GM19372 (cell line): ENCODE data around the gene SYT14.
"Not testable (repeated sequence)": the region's sequence is repeated elsewhere in the genome, so short reads cannot be mapped to it uniquely, and the experiment has no call there.

Experiments
- ATAC-seq: cut with Tn5 transposase; IDR thresholded peaks from one replicate; pipeline ENCODE4 v1.9.1; 2021; ENCODE audit warnings: mild to moderate bottlenecking, low read depth, moderate library complexity; ENCODE audit not compliant: unreplicated experiment

The SYT14 gene

GRCh38 chr1:210098356-210098755 lies 160.3 kb downstream of the SYT14 start:
- ATAC-seq = no peak

- ATAC-seq = no peak
These were observed 161.9 kb downstream of the SYT14 start for GRCh38 chr1:210099921-210100320.

- ATAC-seq = no peak
These were observed 166.1 kb downstream of the SYT14 start for GRCh38 chr1:210104103-210104502.

DNA sequence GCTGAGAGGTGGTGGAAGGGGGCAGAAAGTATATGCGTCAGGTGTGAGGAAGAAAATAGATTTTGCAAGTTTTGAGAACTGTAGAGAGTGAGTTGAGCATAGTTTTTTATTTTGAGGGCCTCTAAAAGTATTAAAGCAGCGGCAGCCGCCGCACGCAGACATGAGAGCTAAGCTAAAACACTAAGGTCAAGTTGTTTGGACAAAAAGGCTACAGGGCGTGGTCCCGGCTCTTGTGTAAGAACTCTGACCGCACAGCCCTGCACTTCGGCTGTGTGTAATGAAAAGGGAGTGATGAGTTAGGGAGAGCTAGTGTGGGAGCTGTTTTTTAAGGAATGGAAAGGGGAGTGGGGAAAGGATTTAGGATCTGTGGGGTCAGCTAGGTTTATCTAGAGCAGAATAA lies 174.9 kb downstream of the SYT14 start:
- ATAC-seq = not testable (repeated sequence)

GRCh38 chr1:210117198-210117597 lies 179.2 kb downstream of the SYT14 start:
- no peak for ATAC-seq

DNA sequence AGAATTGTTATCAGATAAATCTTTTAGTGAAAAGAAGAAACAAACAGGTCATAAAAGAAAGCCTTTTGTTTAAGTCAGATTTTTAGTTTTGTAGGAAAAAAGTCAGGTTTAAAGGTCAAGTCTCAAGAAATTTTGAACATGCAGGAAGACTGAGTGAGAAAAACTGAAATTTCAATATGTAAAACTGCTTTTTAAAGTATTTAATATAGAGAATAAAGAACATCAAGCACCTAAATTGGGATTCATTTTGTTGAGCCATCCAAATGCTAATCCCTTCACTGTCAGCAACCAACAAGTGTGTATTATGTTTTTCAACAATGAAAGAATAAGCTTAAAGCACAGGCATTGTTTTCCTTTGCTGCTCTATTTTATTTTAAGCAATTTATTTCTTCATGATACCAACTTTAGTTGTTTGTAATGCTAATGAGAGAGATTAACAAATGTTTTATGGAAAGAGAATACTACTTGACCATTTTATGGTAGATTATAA lies 179.7 kb downstream of the SYT14 start:
- ATAC-seq = no peak

GRCh38 chr1:210123383-210123782 lies 185.4 kb downstream of the SYT14 start:
- ATAC-seq = no peak

GRCh38 chr1:210123924-210124589 lies 186.0 kb downstream of the SYT14 start:
- ATAC-seq = no peak

- no peak for ATAC-seq
These were observed 186.7 kb downstream of the SYT14 start for GRCh38 chr1:210124736-210125135.

GRCh38 chr1:210125143-210125542 lies 187.1 kb downstream of the SYT14 start:
- ATAC-seq = no peak

DNA sequence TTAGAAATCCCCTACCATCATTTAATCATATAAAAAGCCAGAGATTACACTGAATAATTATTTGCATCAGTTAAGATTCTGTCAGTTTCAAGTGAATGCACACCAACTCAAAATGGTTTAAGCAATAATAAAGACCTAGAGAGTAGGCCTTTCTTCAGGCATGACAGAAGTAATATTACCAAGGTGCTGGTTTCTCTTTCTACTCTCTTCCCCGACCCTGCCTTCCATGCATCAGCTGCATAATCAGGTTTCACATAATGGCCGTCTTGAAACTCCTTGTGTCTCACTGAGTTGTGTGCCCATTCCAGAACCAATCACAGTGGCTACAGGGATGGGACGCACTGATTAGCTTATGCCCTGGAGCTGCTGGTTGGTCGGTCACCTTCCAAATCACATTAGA lies 191.1 kb downstream of the SYT14 start:
- ATAC-seq = no peak

DNA sequence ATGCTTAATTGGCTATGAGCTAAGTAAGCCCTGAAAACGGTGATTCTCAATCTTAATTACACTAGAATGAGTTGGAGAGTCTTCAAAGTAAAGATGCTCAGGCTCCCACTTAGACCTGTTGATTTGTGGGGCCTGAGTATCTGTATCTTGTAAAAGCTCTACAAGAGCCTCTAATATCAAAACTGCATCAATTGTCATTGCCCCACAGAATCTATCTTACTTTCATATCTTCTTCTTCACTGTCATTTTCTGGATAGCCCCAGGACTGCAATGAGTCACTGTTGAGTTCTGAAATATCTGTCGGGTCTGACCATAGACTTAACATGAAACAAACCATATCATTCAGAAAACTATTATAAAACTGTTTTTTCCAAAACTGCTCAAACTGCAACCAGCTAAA lies 191.7 kb downstream of the SYT14 start:
- no peak for ATAC-seq

GRCh38 chr1:210132582-210132981 lies 194.6 kb downstream of the SYT14 start:
- ATAC-seq = no peak

DNA sequence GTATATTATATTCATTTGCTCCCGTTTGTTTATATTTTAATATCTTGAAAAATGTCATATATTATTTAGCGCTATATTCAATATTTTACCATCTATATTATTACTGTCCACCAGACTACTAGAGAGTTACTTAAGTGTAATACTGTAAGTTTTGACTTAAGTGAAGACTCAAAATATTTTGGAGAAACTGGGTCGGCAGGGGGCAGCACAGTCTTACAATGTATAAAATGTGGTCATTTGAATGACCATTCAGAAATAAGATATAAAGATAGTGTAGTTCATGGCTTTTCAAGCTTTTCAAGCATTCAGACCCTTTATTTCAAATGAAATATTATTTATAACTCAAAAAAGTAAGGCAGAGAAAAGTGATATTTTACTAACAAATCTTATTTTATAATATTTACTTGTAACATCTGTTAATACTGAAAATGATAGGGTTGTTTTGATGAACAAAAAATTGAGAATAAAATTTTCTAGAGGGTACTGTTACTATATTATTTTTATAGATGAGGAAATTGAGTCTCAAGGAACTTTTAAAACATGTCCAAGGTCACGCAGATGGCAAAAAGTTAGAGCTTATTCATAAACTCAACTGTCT lies 205.5 kb downstream of the SYT14 start:
- ATAC-seq = no peak

- ATAC-seq = no peak
These were observed 206.7 kb downstream of the SYT14 start for GRCh38 chr1:210144736-210145135.

- ATAC-seq = no peak
These were observed 213.1 kb downstream of the SYT14 start for GRCh38 chr1:210151052-210151672.

- ATAC-seq = no peak
These were observed 221.2 kb downstream of the SYT14 start for GRCh38 chr1:210159211-210159610.

GRCh38 chr1:210170220-210170619 lies 232.2 kb downstream of the SYT14 start:
- no peak for ATAC-seq

- no peak for ATAC-seq
These were observed 236.1 kb downstream of the SYT14 start for GRCh38 chr1:210174133-210174532.

- no peak for ATAC-seq
These were observed 247.0 kb downstream of the SYT14 start for GRCh38 chr1:210185063-210185462.

DNA sequence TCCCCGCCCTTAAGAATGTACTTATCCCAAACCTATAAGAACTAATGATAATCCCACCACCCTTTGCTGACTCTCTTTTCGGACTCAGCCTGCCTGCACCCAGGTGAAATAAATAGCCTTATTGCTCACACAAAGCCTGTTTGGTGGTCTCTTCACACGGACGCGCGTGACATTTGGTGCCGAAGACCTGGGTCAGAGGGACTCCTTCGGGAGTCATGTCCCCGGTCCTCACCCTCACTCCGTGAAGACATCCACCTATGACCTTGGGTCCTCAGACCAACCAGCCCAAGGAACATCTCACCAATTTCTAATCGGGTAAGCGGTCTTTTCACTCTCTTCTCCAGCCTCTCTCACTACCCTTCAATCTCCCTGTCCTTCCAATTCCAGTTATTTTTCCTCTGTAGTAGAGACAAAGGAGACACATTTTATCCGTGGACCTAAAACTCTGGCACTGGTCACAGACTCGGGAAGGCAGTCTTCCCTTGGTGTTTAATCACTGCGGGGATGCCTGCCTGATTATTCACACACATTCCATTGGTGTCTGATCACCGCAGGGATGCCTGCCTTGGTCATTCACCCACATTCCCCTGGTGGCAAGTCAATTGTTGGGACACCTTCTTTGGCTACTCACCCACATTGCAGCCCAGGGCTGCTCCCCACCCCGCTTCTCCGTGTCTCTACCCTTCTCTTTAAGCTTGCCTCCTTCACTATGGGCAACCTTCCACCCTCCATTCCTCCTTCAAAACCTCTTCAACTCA lies 250.0 kb downstream of the SYT14 start:
- not testable (repeated sequence) for ATAC-seq
